Stimulated activated naive B cell treated with anti-CD40 and anti-IgM and Interleukin-4, amounts not matched to agents 10 μg/mL and 1 μg/mL and 100 μg/mL, for 72 hours (primary cell): ENCODE data around the gene PLCL2.

Experiments used
- ATAC-seq, 2 donors: fragments of 150-1000 bp; cut with Tn5 transposase; replicated peaks; 2 replicates each; pipeline ENCODE4 v1.10.0; 2021; ENCODE audit warnings: moderate library complexity in 1 of 2
- DNase-seq: peaks from one replicate; pipeline ENCODE4 v3.0.0; 2021
- H3K27ac Mint-ChIP-seq: one replicate; pipeline ENCODE4 v1.8.0; 2022; ENCODE audit warnings: mild to moderate bottlenecking, mixed read lengths
- H3K27me3 Mint-ChIP-seq, 2 donors: one replicate each; pipeline ENCODE4 v1.8.0; 2022; ENCODE audit warnings: mixed read lengths in 2 of 2
- H3K36me3 Mint-ChIP-seq, 2 donors: one replicate each; pipeline ENCODE4 v1.8.0; 2022; ENCODE audit warnings: mixed read lengths in 2 of 2, mild to moderate bottlenecking in 1 of 2
- H3K4me1 Mint-ChIP-seq, 2 donors: one replicate each; pipeline ENCODE4 v1.8.0; 2022; ENCODE audit warnings: mixed read lengths in 2 of 2, mild to moderate bottlenecking in 1 of 2
- H3K4me3 Mint-ChIP-seq, 2 donors: one replicate each; pipeline ENCODE4 v1.8.0; 2022; ENCODE audit warnings: mild to moderate bottlenecking in 2 of 2, mixed read lengths in 2 of 2, moderate library complexity in 1 of 2
- H3K9me3 Mint-ChIP-seq, 2 donors: one replicate each; pipeline ENCODE4 v1.8.0; 2022; ENCODE audit warnings: mixed read lengths in 2 of 2, mild to moderate bottlenecking in 1 of 2

Gene PLCL2

DNA sequence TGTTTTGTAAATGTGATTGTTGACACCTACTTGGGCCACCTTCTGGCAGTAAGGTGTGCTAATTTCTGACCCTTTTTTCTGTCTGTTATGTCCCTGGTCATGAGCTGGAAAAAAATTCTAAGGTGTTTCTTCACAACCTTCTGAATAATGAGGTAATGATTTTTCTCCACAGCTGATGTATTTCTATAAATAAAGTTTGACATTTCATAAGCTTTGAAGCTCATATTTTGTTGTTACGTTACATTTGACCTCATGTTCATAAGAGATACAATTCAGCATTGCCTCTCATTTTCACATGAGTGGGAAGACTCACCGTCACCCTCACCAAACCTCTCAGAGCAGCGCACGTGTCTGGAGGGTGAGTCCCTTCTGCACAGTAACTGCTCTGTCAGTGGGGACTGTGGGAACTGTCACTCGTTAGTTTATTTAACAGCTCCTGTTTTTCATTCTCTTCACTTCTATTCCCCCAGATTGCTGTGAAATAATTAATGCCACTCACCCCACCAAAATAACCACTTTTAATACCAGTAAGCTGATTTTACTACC is 140.9 kb downstream of the PLCL2 start:
- DNase-seq: no peak
- Mint-ChIP-seq H3K27ac (no peak overlapping the region), H3K9me3 (no peaks in the 10 kb centered on the region), H3K27me3 (no peaks in the 10 kb centered on the region), H3K4me3 (no peak overlapping the region), H3K36me3 (peaks cover 21 to 46% of the 10 kb centered on the region in 2 donors), H3K4me1 (peaks cover 33 to 84% of the 10 kb centered on the region in 2 donors)
- ATAC-seq: peak; percentile 45 to 60

DNA sequence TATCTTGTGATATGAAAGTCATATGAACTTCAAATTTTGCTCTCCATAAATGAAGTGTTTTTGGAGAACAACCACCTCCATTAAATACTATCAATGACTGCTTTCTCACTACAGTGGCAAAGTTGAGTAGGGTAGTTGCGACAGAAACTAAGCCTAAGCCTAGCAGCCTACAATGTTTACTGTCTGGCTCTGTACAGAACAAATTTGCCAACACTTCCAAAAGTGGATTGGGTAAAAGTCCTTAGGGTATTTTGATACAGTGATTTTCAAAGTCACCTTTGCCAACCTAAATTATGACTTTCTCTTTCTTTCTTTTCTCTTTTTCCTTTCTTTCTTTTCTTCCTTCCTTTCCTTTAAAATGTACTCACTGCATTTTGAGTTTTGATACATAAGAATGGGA is 142.6 kb downstream of the PLCL2 start:
- DNase-seq (no peak), ATAC-seq (no peak)
- no peak overlapping the region for H3K4me3 Mint-ChIP-seq
- H3K36me3 Mint-ChIP-seq: peaks cover 18 to 35% of the 10 kb centered on the region in 2 donors
- no peaks in the 10 kb centered on the region for H3K9me3 Mint-ChIP-seq
- H3K4me1 Mint-ChIP-seq: peaks cover 34 to 78% of the 10 kb centered on the region in 2 donors
- no peaks in the 10 kb centered on the region for H3K27me3 Mint-ChIP-seq
- H3K27ac Mint-ChIP-seq: no peak overlapping the region

- Mint-ChIP-seq H3K27ac (peak overlapping the region; percentile 51), H3K36me3 (peaks cover 14 to 32% of the 10 kb centered on the region in 2 donors), H3K4me3 (no peak overlapping the region), H3K9me3 (no peaks in the 10 kb centered on the region), H3K4me1 (peaks cover 29 to 75% of the 10 kb centered on the region in 2 donors), H3K27me3 (no peaks in the 10 kb centered on the region)
- DNase-seq (no peak), ATAC-seq (no peak)
These were observed 143.6 kb downstream of the PLCL2 start for GRCh38 chr3:17028363-17028762.

GRCh38 chr3:17030438-17030837 is 145.7 kb downstream of the PLCL2 start:
- H3K36me3 Mint-ChIP-seq: peaks cover 5 to 23% of the 10 kb centered on the region in 2 donors
- H3K4me3 Mint-ChIP-seq: no peak overlapping the region
- H3K4me1 Mint-ChIP-seq: peaks cover 30 to 66% of the 10 kb centered on the region in 2 donors
- DNase-seq (no peak), ATAC-seq (peak; percentile 41 to 58)
- no peak overlapping the region for H3K27ac Mint-ChIP-seq
- H3K9me3 Mint-ChIP-seq: no peaks in the 10 kb centered on the region
- no peaks in the 10 kb centered on the region for H3K27me3 Mint-ChIP-seq

GRCh38 chr3:17030956-17031652 is 146.3 kb downstream of the PLCL2 start:
- no peak for ATAC-seq
- Mint-ChIP-seq H3K27ac (no peak overlapping the region), H3K27me3 (no peaks in the 10 kb centered on the region)

DNA sequence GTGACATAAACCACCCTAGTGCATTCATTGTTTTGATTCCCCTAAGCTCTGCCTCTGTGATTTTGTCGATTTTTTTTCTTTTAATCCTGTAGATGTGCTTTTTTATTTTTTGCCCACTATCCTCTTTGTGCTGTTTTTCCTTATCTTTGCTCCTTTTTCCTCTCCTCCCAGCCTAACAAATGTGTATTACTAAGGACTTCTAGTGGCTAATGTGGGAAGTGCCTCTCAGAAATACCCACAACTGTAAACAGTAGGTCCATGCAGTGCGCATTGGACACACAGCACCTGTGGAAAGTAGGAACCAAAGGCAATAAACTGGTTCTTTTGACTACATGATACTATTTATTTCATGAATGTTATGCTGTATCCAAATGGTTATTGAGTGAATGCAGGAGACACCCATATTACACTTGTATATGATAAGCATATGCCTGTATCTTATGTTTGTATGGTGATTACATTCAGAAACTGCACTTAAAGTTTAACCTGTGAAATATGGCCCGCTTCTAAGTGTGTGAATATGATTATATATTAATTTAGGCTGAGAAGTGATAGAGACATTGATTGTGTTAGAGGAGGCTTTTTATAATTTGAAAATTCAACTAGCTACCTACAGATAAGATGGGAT is 147.8 kb downstream of the PLCL2 start:
- Mint-ChIP-seq H3K27ac (no peak overlapping the region), H3K36me3 (peaks cover 8 to 20% of the 10 kb centered on the region in 2 donors), H3K27me3 (no peaks in the 10 kb centered on the region), H3K4me3 (no peak overlapping the region), H3K9me3 (no peaks in the 10 kb centered on the region), H3K4me1 (peaks cover 33 to 65% of the 10 kb centered on the region in 2 donors)
- DNase-seq (no peak), ATAC-seq (peak; percentile 43 to 50)

More at GRCh38 chr3:17030956-17031652, 146.3 kb downstream of the PLCL2 start:
- Mint-ChIP-seq H3K4me3 (no peak overlapping the region), H3K36me3 (peaks cover 5 to 22% of the 10 kb centered on the region in 2 donors), H3K4me1 (peaks cover 33 to 62% of the 10 kb centered on the region in 2 donors), H3K9me3 (no peaks in the 10 kb centered on the region)
- no peak for DNase-seq

- no peaks in the 10 kb centered on the region for H3K27me3 Mint-ChIP-seq
- ATAC-seq (no peak), DNase-seq (no peak)
- H3K27ac Mint-ChIP-seq: no peak overlapping the region
- no peaks in the 10 kb centered on the region for H3K9me3 Mint-ChIP-seq
- H3K4me1 Mint-ChIP-seq: peaks cover 32 to 57% of the 10 kb centered on the region in 2 donors
- H3K36me3 Mint-ChIP-seq: peaks cover 7 to 18% of the 10 kb centered on the region in 2 donors
- H3K4me3 Mint-ChIP-seq: no peak overlapping the region
These were observed 148.9 kb downstream of the PLCL2 start for GRCh38 chr3:17033516-17034168.

GRCh38 chr3:17035033-17035432 is 150.3 kb downstream of the PLCL2 start:
- Mint-ChIP-seq H3K27ac (no peak overlapping the region), H3K27me3 (no peaks in the 10 kb centered on the region), H3K4me3 (no peak overlapping the region), H3K9me3 (no peaks in the 10 kb centered on the region), H3K4me1 (peaks cover 26 to 43% of the 10 kb centered on the region in 2 donors), H3K36me3 (peaks cover 7 to 9% of the 10 kb centered on the region in 2 donors)
- DNase-seq: no peak
- ATAC-seq: no peak

DNA sequence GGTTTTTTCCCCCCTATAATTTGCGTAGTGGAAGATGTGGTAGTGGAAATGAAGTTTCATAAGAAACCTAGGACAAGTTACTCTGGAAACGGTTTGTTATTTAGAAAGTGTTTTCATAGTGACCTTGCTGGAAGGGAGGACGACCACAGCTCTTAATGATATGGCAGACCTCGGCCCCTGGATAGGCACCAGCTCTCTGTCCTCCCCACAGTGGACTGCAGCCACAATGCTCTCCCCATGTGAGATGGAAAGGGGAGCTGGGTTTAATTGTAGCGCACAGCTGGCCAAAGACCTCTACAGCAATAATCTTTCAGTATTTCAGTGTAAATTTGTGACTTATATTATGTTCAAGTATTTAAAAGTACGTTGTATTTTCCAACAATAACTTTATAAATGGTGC is 151.2 kb downstream of the PLCL2 start:
- Mint-ChIP-seq H3K4me1 (peaks cover 20 to 36% of the 10 kb centered on the region in 2 donors), H3K27ac (no peak overlapping the region), H3K36me3 (peaks cover 7 to 9% of the 10 kb centered on the region in 2 donors), H3K4me3 (no peak overlapping the region), H3K27me3 (no peaks in the 10 kb centered on the region), H3K9me3 (no peaks in the 10 kb centered on the region)
- DNase-seq (no peak), ATAC-seq (no peak)

GRCh38 chr3:17038141-17038540 is 153.4 kb downstream of the PLCL2 start:
- Mint-ChIP-seq H3K9me3 (no peaks in the 10 kb centered on the region), H3K27me3 (no peaks in the 10 kb centered on the region), H3K27ac (no peak overlapping the region), H3K36me3 (peaks cover 10 to 13% of the 10 kb centered on the region in 2 donors), H3K4me1 (peaks cover 12 to 21% of the 10 kb centered on the region in 2 donors), H3K4me3 (no peak overlapping the region)
- ATAC-seq (no peak), DNase-seq (no peak)

DNA sequence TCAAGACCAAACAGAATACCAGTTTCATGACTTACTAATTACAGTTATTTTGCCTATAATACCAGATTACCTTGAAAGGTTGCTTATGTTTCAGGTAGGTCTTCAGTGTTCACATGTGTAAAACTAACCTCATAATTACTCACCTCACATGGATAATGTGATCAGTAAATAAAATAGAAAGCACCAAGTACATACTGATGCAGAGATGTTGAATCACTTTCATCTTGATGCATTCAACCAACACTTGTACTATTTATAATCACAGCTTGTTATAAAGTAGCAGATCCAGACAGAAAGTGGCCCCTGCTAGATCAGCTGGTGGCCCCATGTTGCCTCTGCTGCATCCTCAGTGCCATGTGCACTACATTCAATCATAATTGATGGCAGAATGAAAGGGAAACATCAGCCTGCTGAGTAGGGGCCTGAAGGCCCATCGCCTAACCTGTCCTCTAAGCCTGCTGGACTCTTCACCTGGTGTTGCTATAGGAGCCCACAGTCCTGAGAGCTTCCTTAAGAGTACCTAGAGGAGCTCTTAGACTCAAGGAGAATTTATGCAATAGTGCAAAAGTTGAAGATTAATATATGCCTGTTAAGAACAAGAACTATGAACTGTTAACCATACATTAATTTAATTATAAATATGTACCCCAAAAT is 154.3 kb downstream of the PLCL2 start:
- no peaks in the 10 kb centered on the region for H3K27me3 Mint-ChIP-seq
- DNase-seq: no peak
- H3K36me3 Mint-ChIP-seq: peaks cover 10 to 18% of the 10 kb centered on the region in 2 donors
- H3K4me1 Mint-ChIP-seq: peaks cover 13 to 25% of the 10 kb centered on the region in 2 donors
- no peak overlapping the region for H3K27ac Mint-ChIP-seq
- no peak overlapping the region for H3K4me3 Mint-ChIP-seq
- no peaks in the 10 kb centered on the region for H3K9me3 Mint-ChIP-seq
- no peak for ATAC-seq

- Mint-ChIP-seq H3K4me3 (no peak overlapping the region), H3K9me3 (no peaks in the 10 kb centered on the region), H3K4me1 (peaks cover 13 to 27% of the 10 kb centered on the region in 2 donors), H3K36me3 (peaks cover 10 to 22% of the 10 kb centered on the region in 2 donors), H3K27me3 (no peaks in the 10 kb centered on the region), H3K27ac (no peak overlapping the region)
- DNase-seq (no peak), ATAC-seq (no peak)
These were observed 154.8 kb downstream of the PLCL2 start for GRCh38 chr3:17039594-17039993.

DNA sequence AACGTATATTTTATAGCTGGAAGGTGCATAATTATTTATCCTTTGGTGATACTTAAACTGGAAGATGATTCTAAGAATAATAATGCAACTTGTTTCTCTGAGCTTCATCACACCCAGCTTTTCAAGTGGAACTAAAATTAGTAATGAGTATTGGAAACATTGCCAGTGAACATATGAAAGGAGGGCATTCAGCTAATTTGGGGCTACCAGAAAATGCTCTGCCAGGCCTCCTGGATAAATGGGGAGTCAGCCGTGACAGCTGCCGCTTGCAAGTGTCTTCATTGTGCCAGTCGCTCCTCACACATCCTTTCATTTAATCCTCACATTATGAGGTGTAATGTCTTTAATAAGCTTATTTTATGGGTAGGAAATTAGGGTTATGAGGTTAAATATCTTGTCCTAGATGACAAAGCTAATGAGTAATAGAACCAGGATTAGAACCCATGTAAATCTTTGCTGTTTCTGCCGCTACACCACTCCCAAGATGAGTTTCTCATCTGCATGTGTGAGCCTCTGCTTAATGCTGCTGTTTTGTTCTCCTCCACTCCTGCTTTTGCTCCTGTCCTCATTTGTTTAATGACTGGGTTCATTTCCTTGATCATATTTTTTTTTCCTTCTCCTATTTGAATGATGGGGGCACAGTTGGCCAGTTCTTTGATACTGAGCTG is 155.7 kb downstream of the PLCL2 start:
- Mint-ChIP-seq H3K27ac (no peak overlapping the region), H3K4me1 (peaks cover 13 to 27% of the 10 kb centered on the region in 2 donors), H3K4me3 (no peak overlapping the region), H3K9me3 (peaks cover 0 to 2% of the 10 kb centered on the region in 2 donors), H3K27me3 (no peaks in the 10 kb centered on the region), H3K36me3 (peaks cover 10 to 23% of the 10 kb centered on the region in 2 donors)
- ATAC-seq (no peak), DNase-seq (no peak)
